ENCODE data around the gene FIGNL1. TPM values are rescaled to one million over a fixed set of nuclear protein-coding genes. Genes with fewer than 3 reads are reported as not detected.

FIGNL1 gene
- total RNA-seq, 4 donors from 2014 or later = 3.3 to 6.1 (median 4.5) TPM

GRCh38 chr7:50446542-50446960 is 3.6 kb downstream of the FIGNL1 start:
- Histone ChIP-seq H3K4me1 (peaks cover 13 to 20% (median 15%) of the 10 kb centered on the region in 4 donors), H3K9me3 (no peaks in the 10 kb centered on the region), H3K27ac (replicated peaks in 1 of 4) (no peak overlapping the region), H3K4me3 (no peak overlapping the region), H3K36me3 (peaks cover 10 to 40% (median 21%) of the 10 kb centered on the region in 4 donors), H3K27me3 (no peaks in the 10 kb centered on the region)
- intact Hi-C loops (cut with DNase I) = no loop called here
- 91% methylated on average over 4 of the region's 4 CpGs for WGBS
- TF ChIP-seq POLR2A (IDR thresholded peaks at IDR 0.05; ENCODE audit: low read depth) = no peak
- no peak for TF ChIP-seq CTCF (IDR thresholded peaks at IDR 0.05)
- TF ChIP-seq POLR2AphosphoS5 (IDR thresholded peaks at IDR 0.05) = no peak
- TF ChIP-seq EP300 (IDR thresholded peaks at IDR 0.05) = no peak
- DNase-seq (ENCODE audit: extremely low spot score) = no peak

GRCh38 chr7:50436133-50436806 is 13.9 kb downstream of the FIGNL1 start:
- no peaks in the 10 kb centered on the region for H3K27me3 ChIP-seq
- no peak overlapping the region for H3K4me3 ChIP-seq
- H3K9me3 ChIP-seq = no peaks in the 10 kb centered on the region
- H3K36me3 ChIP-seq = peaks cover 0 to 19% (median 2%) of the 10 kb centered on the region in 4 donors
- DNase-seq (ENCODE audit: extremely low spot score) = no peak
- H3K27ac ChIP-seq (replicated peaks in 1 of 4) = no peak overlapping the region
- TF ChIP-seq POLR2AphosphoS5 (IDR thresholded peaks at IDR 0.05) = no peak
- 82% methylated on average over 3 of the region's 3 CpGs for WGBS
- intact Hi-C loops (cut with DNase I) = no loop called here
- no peaks in the 10 kb centered on the region for H3K4me1 ChIP-seq

- no peak overlapping the region for H3K4me3 ChIP-seq
- H3K4me1 ChIP-seq = no peaks in the 10 kb centered on the region
- no peaks in the 10 kb centered on the region for H3K27me3 ChIP-seq
- H3K36me3 ChIP-seq = no peaks in the 10 kb centered on the region
- no peak for DNase-seq (ENCODE audit: extremely low spot score)
- TF ChIP-seq EP300 (IDR thresholded peaks at IDR 0.05) (no peak), CTCF (IDR thresholded peaks at IDR 0.05) (no peak), POLR2A (IDR thresholded peaks at IDR 0.05; ENCODE audit: low read depth) (no peak), POLR2AphosphoS5 (IDR thresholded peaks at IDR 0.05) (no peak)
- no peaks in the 10 kb centered on the region for H3K9me3 ChIP-seq
- intact Hi-C loops (cut with DNase I) = no loop called here
- WGBS = 82% methylated on average over 4 of the region's 4 CpGs
- H3K27ac ChIP-seq (replicated peaks in 1 of 4) = no peak overlapping the region
These were observed 18.3 kb downstream of the FIGNL1 start for GRCh38 chr7:50431722-50432305.

- H3K27ac ChIP-seq (replicated peaks in 1 of 4) = no peak overlapping the region
- TF ChIP-seq POLR2A (IDR thresholded peaks at IDR 0.05; ENCODE audit: low read depth) = no peak
- no peak for TF ChIP-seq CTCF (IDR thresholded peaks at IDR 0.05)
- no peak for TF ChIP-seq POLR2AphosphoS5 (IDR thresholded peaks at IDR 0.05)
- TF ChIP-seq EP300 (IDR thresholded peaks at IDR 0.05) = no peak
- no peak for DNase-seq (ENCODE audit: extremely low spot score)
- no peaks in the 10 kb centered on the region for H3K27me3 ChIP-seq
- no peaks in the 10 kb centered on the region for H3K4me1 ChIP-seq
- no peaks in the 10 kb centered on the region for H3K36me3 ChIP-seq
- no peaks in the 10 kb centered on the region for H3K9me3 ChIP-seq
- 88% methylated on average over 2 of the region's 2 CpGs for WGBS
- intact Hi-C loops (cut with DNase I) = no loop called here
- no peak overlapping the region for H3K4me3 ChIP-seq
These were observed 18.8 kb downstream of the FIGNL1 start for GRCh38 chr7:50431316-50431715.

- 85% methylated on average over 3 of the region's 3 CpGs for WGBS
These were observed 21.2 kb downstream of the FIGNL1 start for GRCh38 chr7:50428911-50429310.

More at GRCh38 chr7:50428911-50429310, 21.2 kb downstream of the FIGNL1 start:
- TF ChIP-seq POLR2A (IDR thresholded peaks at IDR 0.05; ENCODE audit: low read depth) = no peak
- intact Hi-C loops (cut with DNase I) = no loop called here
- no peak for DNase-seq (ENCODE audit: extremely low spot score)
- Histone ChIP-seq H3K4me1 (no peaks in the 10 kb centered on the region), H3K9me3 (no peaks in the 10 kb centered on the region), H3K4me3 (no peak overlapping the region), H3K27me3 (no peaks in the 10 kb centered on the region), H3K36me3 (no peaks in the 10 kb centered on the region), H3K27ac (replicated peaks in 1 of 4) (no peak overlapping the region)

All from esophagus muscularis mucosa (tissue), 4 donors.